Keratinocyte (primary cell): ENCODE data around the gene CCR5AS.

Source experiments
- DNase-seq: peaks from one replicate; pipeline ENCODE4 v3.0.0-alpha.2; 2011; ENCODE audit warnings: low read depth, missing footprints, low spot score
- FAIRE-seq: peaks from 2 replicates; lab custom pipeline; 2011; peaks lifted over from hg19 to GRCh38; lab: Jason Lieb, UNC
- H2AFZ ChIP-seq: 2 replicates; pipeline ENCODE4 v1.6.0; 2012; ENCODE audit warnings: low read length, control low read depth, inconsistent platforms; ENCODE audit not compliant: control insufficient read depth
- H3K27ac ChIP-seq: 2 replicates; pipeline ENCODE4 v1.5.1; 2011; ENCODE audit warnings: low read length; ENCODE audit not compliant: control insufficient read depth, insufficient read depth
- H3K27me3 ChIP-seq: 3 replicates; pipeline ENCODE4 v1.6.0; 2011; ENCODE audit warnings: low read length; ENCODE audit not compliant: control insufficient read depth, insufficient read depth; ENCODE audit errors: extremely low read depth
- H3K36me3 ChIP-seq, 2 experiments: 2 replicates in 1 of 2; 3 replicates in 1 of 2; pipeline ENCODE4 v1.5.1; 2011; ENCODE audit warnings: low read length in 2 of 2, mild to moderate bottlenecking in 1 of 2; ENCODE audit not compliant: control insufficient read depth in 2 of 2, insufficient read depth in 2 of 2; ENCODE audit errors: extremely low read depth in 1 of 2
- H3K4me1 ChIP-seq: 3 replicates; pipeline ENCODE4 v1.5.1; 2011; ENCODE audit warnings: low read length; ENCODE audit not compliant: control insufficient read depth, insufficient read depth; ENCODE audit errors: extremely low read depth
- H3K4me2 ChIP-seq: 3 replicates; pipeline ENCODE4 v1.6.0; 2011; ENCODE audit warnings: low read depth, low read length; ENCODE audit not compliant: control insufficient read depth, insufficient read depth; ENCODE audit errors: extremely low read depth
- H3K4me3 ChIP-seq, 3 experiments: fragments of 200-600 bp in 1 of 3; sonication (generic) in 1 of 3; 2 replicates in 2 of 3; 3 replicates in 1 of 3; pipeline ENCODE4 v1.5.1; 2011 to 2016; ENCODE audit warnings: low read length in 3 of 3, mild to moderate bottlenecking in 3 of 3, control low read depth in 2 of 3, inconsistent platforms in 1 of 3, low read depth in 1 of 3, mixed read lengths in 1 of 3, mixed run types in 1 of 3, moderate library complexity in 1 of 3; ENCODE audit not compliant: control insufficient read depth in 2 of 3, insufficient read depth in 2 of 3; ENCODE audit errors: extremely low read depth in 1 of 3
- H3K79me2 ChIP-seq: 2 replicates; pipeline ENCODE4 v1.6.0; 2012; ENCODE audit warnings: low read length; ENCODE audit not compliant: control insufficient read depth, insufficient read depth
- H3K9ac ChIP-seq: 3 replicates; pipeline ENCODE4 v1.6.0; 2011; ENCODE audit warnings: low read length; ENCODE audit not compliant: control insufficient read depth, insufficient read depth; ENCODE audit errors: extremely low read depth
- H3K9me1 ChIP-seq: 3 replicates; pipeline ENCODE4 v1.6.0; 2011; ENCODE audit warnings: low read length; ENCODE audit not compliant: control insufficient read depth, insufficient read depth; ENCODE audit errors: extremely low read depth
- H3K9me3 ChIP-seq: 2 replicates; pipeline ENCODE4 v1.5.1; 2012; ENCODE audit warnings: low read depth, low read length; ENCODE audit not compliant: control insufficient read depth
- H4K20me1 ChIP-seq: 3 replicates; pipeline ENCODE4 v1.6.0; 2011; ENCODE audit warnings: low read length; ENCODE audit not compliant: control insufficient read depth, insufficient read depth; ENCODE audit errors: extremely low read depth
- CTCF ChIP-seq, 3 experiments: IDR thresholded peaks in 1 of 3; conservative IDR thresholded peaks in 1 of 3; optimal IDR thresholded peaks in 1 of 3; 2 replicates in 2 of 3; 3 replicates in 1 of 3; pipeline versions ENCODE3 to v1.5.1; 2011; ENCODE audit warnings: low read length in 3 of 3, mild to moderate bottlenecking in 3 of 3, moderate library complexity in 2 of 3, control low read depth in 1 of 3, inconsistent platforms in 1 of 3; ENCODE audit not compliant: insufficient read depth in 2 of 3; ENCODE audit errors: extremely low read depth in 1 of 3
- EZH2 ChIP-seq: IDR thresholded peaks from one replicate; pipeline ENCODE4 v1.6.1; 2012; ENCODE audit warnings: inconsistent platforms, mild to moderate bottlenecking, low read length, moderate library complexity
- dilution Hi-C: fragments of 300-500 bp; cut with MboI; formaldehyde crosslinking; loops from one replicate; pipeline ENCODE4 v1.7.0; 2020; ENCODE audit warnings: low sequenced_read_pairs; ENCODE audit not compliant: extremely low pct_ligation_motif_present

The CCR5AS gene

DNA sequence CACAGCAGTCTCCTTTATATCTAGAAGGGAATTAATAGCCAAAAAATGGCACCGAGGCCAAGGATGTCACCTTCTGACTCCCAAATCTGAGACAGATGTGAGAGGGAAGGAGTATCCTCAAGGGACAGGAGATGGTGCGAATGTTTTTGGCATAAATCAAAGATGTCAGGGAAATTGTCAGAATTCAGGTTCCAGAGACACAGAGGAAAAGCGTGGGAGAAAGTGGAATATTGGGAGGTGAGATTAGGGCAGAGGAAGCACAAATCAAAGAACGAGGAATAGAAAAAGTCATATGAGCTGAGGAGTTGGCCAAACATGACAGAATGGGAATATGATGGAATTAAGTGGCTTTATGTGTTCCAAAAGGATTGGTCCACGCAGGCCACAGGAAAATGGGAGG, 6.0 kb downstream of the CCR5AS start:
- Histone ChIP-seq H3K9me1 (no peaks in the 10 kb centered on the region), H3K27ac (no peak overlapping the region), H3K9me3 (no peaks in the 10 kb centered on the region), H2AFZ (no peak overlapping the region), H4K20me1 (no peaks in the 10 kb centered on the region), H3K79me2 (no peaks in the 10 kb centered on the region), H3K4me3 (no peak overlapping the region), H3K4me1 (no peaks in the 10 kb centered on the region), H3K27me3 (no peaks in the 10 kb centered on the region), H3K9ac (no peak overlapping the region), H3K36me3 (no peaks in the 10 kb centered on the region), H3K4me2 (no peak overlapping the region)
- dilution Hi-C loops, result no loop called here
- TF ChIP-seq EZH2, result no peak
- TF ChIP-seq CTCF (optimal IDR thresholded peaks at IDR 0.05 in 1 of 3, IDR thresholded peaks at IDR 0.05 in 1 of 3, conservative IDR thresholded peaks at IDR 0.05 in 1 of 3; ENCODE audit: extremely low read depth in 1 of 3, insufficient read depth in 2 of 3, low read length in 3 of 3), result no peak
- DNase-seq (no peak), FAIRE-seq (no peak)

DNA sequence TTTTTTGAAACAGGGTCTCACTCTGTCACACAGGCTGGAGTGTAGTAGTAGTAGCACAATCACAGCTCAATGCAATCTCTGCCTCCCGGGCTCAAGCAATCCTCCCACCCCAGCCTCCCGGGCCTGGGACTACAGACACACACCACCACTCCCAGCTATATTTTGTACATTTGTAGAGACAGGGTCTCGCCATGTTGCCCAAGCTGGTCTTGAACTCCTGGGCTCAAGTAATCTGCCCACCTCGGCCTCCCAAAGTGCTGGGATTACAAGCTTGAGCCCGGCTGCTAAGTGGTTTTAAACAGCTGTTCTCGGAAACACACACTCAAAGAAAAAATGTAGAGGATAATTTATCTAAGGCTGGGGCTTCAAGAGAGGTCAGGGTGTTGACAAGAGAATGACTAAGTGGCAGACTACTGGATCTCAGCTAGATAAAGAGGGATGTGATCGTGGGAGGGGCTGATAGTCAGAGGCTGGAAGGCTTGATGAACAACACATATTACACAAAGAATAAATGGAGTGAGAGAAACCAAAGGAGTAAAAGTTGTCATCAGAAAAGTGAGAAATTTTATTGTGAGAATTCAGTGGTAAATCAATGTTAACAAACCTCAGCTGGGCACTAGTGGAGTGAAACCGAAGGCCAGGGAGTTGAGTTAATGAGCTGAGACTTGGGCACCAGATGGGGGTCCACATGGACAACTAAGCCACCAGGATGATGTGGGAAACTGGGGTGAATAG, 6.7 kb downstream of the CCR5AS start:
- H3K27ac ChIP-seq, result no peak overlapping the region
- no peak overlapping the region for H2AFZ ChIP-seq
- dilution Hi-C loops, result no loop called here
- H3K27me3 ChIP-seq, result no peaks in the 10 kb centered on the region
- H3K4me1 ChIP-seq, result no peaks in the 10 kb centered on the region
- H3K9me3 ChIP-seq, result no peaks in the 10 kb centered on the region
- FAIRE-seq (no peak), DNase-seq (no peak)
- H4K20me1 ChIP-seq, result no peaks in the 10 kb centered on the region
- no peaks in the 10 kb centered on the region for H3K79me2 ChIP-seq
- no peaks in the 10 kb centered on the region for H3K36me3 ChIP-seq
- H3K9me1 ChIP-seq, result no peaks in the 10 kb centered on the region
- H3K4me2 ChIP-seq, result no peak overlapping the region
- H3K9ac ChIP-seq, result no peak overlapping the region
- no peak overlapping the region for H3K4me3 ChIP-seq
- no peak for TF ChIP-seq EZH2
- no peak for TF ChIP-seq CTCF (optimal IDR thresholded peaks at IDR 0.05 in 1 of 3, IDR thresholded peaks at IDR 0.05 in 1 of 3, conservative IDR thresholded peaks at IDR 0.05 in 1 of 3; ENCODE audit: extremely low read depth in 1 of 3, insufficient read depth in 2 of 3, low read length in 3 of 3)
